Right atrium auricular region (tissue), 2 donors: ENCODE measurements around the gene WDR20. TPM values are rescaled to one million over a fixed set of nuclear protein-coding genes. Genes with fewer than 3 reads are reported as not detected.

Source experiments
- DNase-seq: peaks from one replicate; pipeline ENCODE4 v3.0.0-alpha.2; 2019; ENCODE audit warnings: low spot score
- H3K27ac ChIP-seq, 2 donors: fragments of 200-600 bp; sonication (generic); 1 replicate in 1 of 2; 2 replicates in 1 of 2; pipeline ENCODE4 v1.5.1; 2016 to 2019
- H3K27me3 ChIP-seq, 2 donors: fragments of 200-600 bp; sonication (generic); one replicate each; pipeline versions ENCODE4 v1.5.1 to v1.6.0; 2017 to 2019
- H3K36me3 ChIP-seq: fragments of 200-600 bp; sonication (generic); one replicate; pipeline ENCODE4 v1.5.1; 2016
- H3K4me1 ChIP-seq, 2 donors: fragments of 200-600 bp; sonication (generic); one replicate each; pipeline versions ENCODE4 v1.5.1 to v1.6.0; 2017 to 2019
- H3K4me3 ChIP-seq, 2 donors: fragments of 200-600 bp; sonication (generic); 1 replicate in 1 of 2; 2 replicates in 1 of 2; pipeline ENCODE4 v1.5.1; 2017 to 2019; ENCODE audit warnings: mild to moderate bottlenecking in 1 of 2, moderate library complexity in 1 of 2
- H3K9me3 ChIP-seq, 2 donors: fragments of 200-600 bp; sonication (generic); one replicate each; pipeline ENCODE4 v1.5.1; 2019
- CTCF ChIP-seq, 2 donors: fragments of 200-600 bp; sonication (generic); IDR thresholded peaks; one replicate each; pipeline ENCODE4 v1.5.1; 2019; ENCODE audit warnings: antibody characterized with exemption in 2 of 2
- total RNA-seq, 2 donors: library from RNA; depleted of rRNA; stranded (reverse); fragments of >200 nt; gene quantifications; one replicate each; pipeline ENCODE4 v1.1.0, GENCODE V29; 2016

The WDR20 gene
- total RNA-seq, 2 donors from 2014 or later = 16.0 to 20.1 TPM

- Histone ChIP-seq H3K36me3 (no peaks in the 10 kb centered on the region), H3K4me3 (no peak overlapping the region), H3K27me3 (no peaks in the 10 kb centered on the region), H3K9me3 (no peaks in the 10 kb centered on the region), H3K27ac (no peak overlapping the region), H3K4me1 (peaks cover 0 to 63% of the 10 kb centered on the region in 2 donors)
- no peak for DNase-seq
- TF ChIP-seq CTCF (IDR thresholded peaks at IDR 0.05) = no peak
Measured at GRCh38 chr14:102180248-102180998, 40.7 kb downstream of the WDR20 start.

- no peaks in the 10 kb centered on the region for H3K36me3 ChIP-seq
- no peak for DNase-seq
- no peaks in the 10 kb centered on the region for H3K9me3 ChIP-seq
- no peak for TF ChIP-seq CTCF (IDR thresholded peaks at IDR 0.05)
- H3K4me3 ChIP-seq = no peak overlapping the region
- no peaks in the 10 kb centered on the region for H3K27me3 ChIP-seq
- H3K4me1 ChIP-seq = peaks cover 0 to 63% of the 10 kb centered on the region in 2 donors
- H3K27ac ChIP-seq = no peak overlapping the region
Measured at GRCh38 chr14:102181187-102181586, 41.5 kb downstream of the WDR20 start.

- Histone ChIP-seq H3K27ac (no peak overlapping the region), H3K36me3 (no peaks in the 10 kb centered on the region), H3K9me3 (no peaks in the 10 kb centered on the region), H3K4me3 (no peak overlapping the region), H3K4me1 (peaks cover 0 to 68% of the 10 kb centered on the region in 2 donors), H3K27me3 (no peaks in the 10 kb centered on the region)
- TF ChIP-seq CTCF (IDR thresholded peaks at IDR 0.05) = no peak
- DNase-seq = no peak
Measured at GRCh38 chr14:102182190-102182589, 42.5 kb downstream of the WDR20 start.

- Histone ChIP-seq H3K4me1 (peaks cover 0 to 72% of the 10 kb centered on the region in 2 donors), H3K9me3 (no peaks in the 10 kb centered on the region), H3K27ac (no peak overlapping the region), H3K36me3 (no peaks in the 10 kb centered on the region), H3K4me3 (no peak overlapping the region), H3K27me3 (no peaks in the 10 kb centered on the region)
- no peak for TF ChIP-seq CTCF (IDR thresholded peaks at IDR 0.05)
- no peak for DNase-seq
Measured at GRCh38 chr14:102182936-102183619, 43.4 kb downstream of the WDR20 start.

- Histone ChIP-seq H3K27me3 (no peaks in the 10 kb centered on the region), H3K36me3 (no peaks in the 10 kb centered on the region), H3K4me3 (no peak overlapping the region), H3K9me3 (no peaks in the 10 kb centered on the region), H3K27ac (no peak overlapping the region), H3K4me1 (peaks cover 0 to 72% of the 10 kb centered on the region in 2 donors)
- no peak for TF ChIP-seq CTCF (IDR thresholded peaks at IDR 0.05)
- no peak for DNase-seq
Measured at GRCh38 chr14:102183886-102184285, 44.2 kb downstream of the WDR20 start.
